Gastroesophageal sphincter (tissue), 4 donors: ENCODE data around the gene HS3ST6. TPM values are rescaled to one million over a fixed set of nuclear protein-coding genes. Genes with fewer than 3 reads are reported as not detected.

Experiments
- ATAC-seq: fragments of 150-250 bp; one replicate; pipeline ENCODE4 v1.9.1; 2016; ENCODE audit warnings: mild to moderate bottlenecking, moderate library complexity
- H3K27ac ChIP-seq, 4 donors: fragments of 200-600 bp; sonication (generic) in 3 of 4; 1 replicate in 3 of 4; 2 replicates in 1 of 4; pipeline ENCODE4 v1.5.1; 2016 to 2019
- H3K27me3 ChIP-seq: fragments of 200-600 bp; sonication (generic); one replicate; pipeline ENCODE4 v1.5.1; 2019
- H3K36me3 ChIP-seq, 2 donors: fragments of 200-600 bp; sonication (generic); one replicate each; pipeline ENCODE4 v1.5.1; 2019; ENCODE audit warnings: control low read depth in 1 of 2
- H3K4me1 ChIP-seq, 3 donors: fragments of 200-600 bp; sonication (generic); 1 replicate in 2 of 3; 2 replicates in 1 of 3; pipeline ENCODE4 v1.5.1; 2016 to 2019; ENCODE audit warnings: control low read depth in 2 of 3
- H3K4me3 ChIP-seq, 2 donors: fragments of 200-600 bp; sonication (generic); one replicate each; pipeline ENCODE4 v1.5.1; 2019; ENCODE audit warnings: mild to moderate bottlenecking in 1 of 2, moderate library complexity in 1 of 2
- H3K9me3 ChIP-seq, 3 donors: fragments of 200-600 bp; sonication (generic); one replicate each; pipeline ENCODE4 v1.5.1; 2017 to 2019; ENCODE audit warnings: control low read depth in 2 of 3
- EP300 ChIP-seq: sonication (generic); formaldehyde crosslinking; IDR thresholded peaks from one replicate; pipeline ENCODE4 v1.6.1; 2017; ENCODE audit warnings: antibody characterized with exemption, mild to moderate bottlenecking
- POLR2A ChIP-seq, 2 donors: fragments of 450-650 bp; IDR thresholded peaks; one replicate each; pipeline ENCODE4 v1.6.1; 2017; ENCODE audit warnings: antibody characterized with exemption in 2 of 2, mild to moderate bottlenecking in 2 of 2, moderate library complexity in 1 of 2
- POLR2AphosphoS5 ChIP-seq: sonication (generic); formaldehyde crosslinking; IDR thresholded peaks from one replicate; pipeline ENCODE4 v1.6.1; 2017; ENCODE audit warnings: antibody characterized with exemption
- WGBS, 2 donors: methylation state at CpG; one replicate each; pipeline ENCODE4 v1.1.5; 2018; ENCODE audit warnings: low coverage in 1 of 2; 5-methylcytosine and 5-hydroxymethylcytosine counted together
- total RNA-seq, 4 donors: library from RNA; depleted of rRNA; stranded (reverse); fragments of >200 nt; gene quantifications; one replicate each; pipeline ENCODE4 v1.1.0, GENCODE V29; 2016
- TF ChIP-seq, protein P1 (sequence below), 4 experiments: fragments of 200-600 bp in 2 of 4; fragments of 450-650 bp in 2 of 4; sonication (generic) in 1 of 4; IDR thresholded peaks; one replicate each; pipeline ENCODE4 v1.5.1; 2017 to 2019; ENCODE audit warnings: antibody characterized with exemption in 4 of 4, mild to moderate bottlenecking in 2 of 4, moderate library complexity in 2 of 4

The HS3ST6 gene
- total RNA-seq, 4 donors from 2014 or later = not detected

- Histone ChIP-seq H3K4me3 (no peak overlapping the region), H3K27ac (no peak overlapping the region), H3K4me1 (peaks cover 0 to 14% (median 0%) of the 10 kb centered on the region in 3 donors), H3K36me3 (no peaks in the 10 kb centered on the region), H3K9me3 (no peaks in the 10 kb centered on the region), H3K27me3 (peaks cover 87% of the 10 kb centered on the region)
- ATAC-seq = no peak
- TF ChIP-seq POLR2A (IDR thresholded peaks at IDR 0.05) (no peak), EP300 (no peak), POLR2AphosphoS5 (no peak)
- TF ChIP-seq, protein P1, sequence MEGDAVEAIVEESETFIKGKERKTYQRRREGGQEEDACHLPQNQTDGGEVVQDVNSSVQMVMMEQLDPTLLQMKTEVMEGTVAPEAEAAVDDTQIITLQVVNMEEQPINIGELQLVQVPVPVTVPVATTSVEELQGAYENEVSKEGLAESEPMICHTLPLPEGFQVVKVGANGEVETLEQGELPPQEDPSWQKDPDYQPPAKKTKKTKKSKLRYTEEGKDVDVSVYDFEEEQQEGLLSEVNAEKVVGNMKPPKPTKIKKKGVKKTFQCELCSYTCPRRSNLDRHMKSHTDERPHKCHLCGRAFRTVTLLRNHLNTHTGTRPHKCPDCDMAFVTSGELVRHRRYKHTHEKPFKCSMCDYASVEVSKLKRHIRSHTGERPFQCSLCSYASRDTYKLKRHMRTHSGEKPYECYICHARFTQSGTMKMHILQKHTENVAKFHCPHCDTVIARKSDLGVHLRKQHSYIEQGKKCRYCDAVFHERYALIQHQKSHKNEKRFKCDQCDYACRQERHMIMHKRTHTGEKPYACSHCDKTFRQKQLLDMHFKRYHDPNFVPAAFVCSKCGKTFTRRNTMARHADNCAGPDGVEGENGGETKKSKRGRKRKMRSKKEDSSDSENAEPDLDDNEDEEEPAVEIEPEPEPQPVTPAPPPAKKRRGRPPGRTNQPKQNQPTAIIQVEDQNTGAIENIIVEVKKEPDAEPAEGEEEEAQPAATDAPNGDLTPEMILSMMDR (IDR thresholded peaks at IDR 0.05) = no peak
- 10 to 20% methylated on average over 1 to 2 of the region's 5 CpGs for WGBS, 2 donors
These were observed 1.6 kb downstream of the HS3ST6 start for GRCh38 chr16:1916640-1916990.

GRCh38 chr16:1915732-1916639 is 2.2 kb downstream of the HS3ST6 start:
- peaks cover 81% of the 10 kb centered on the region for H3K27me3 ChIP-seq
- no peaks in the 10 kb centered on the region for H3K36me3 ChIP-seq
- H3K4me1 ChIP-seq = peaks cover 0 to 14% (median 0%) of the 10 kb centered on the region in 3 donors
- 0 to 53% methylated on average over 1 to 3 of the region's 25 CpGs for WGBS, 2 donors
- ATAC-seq = no peak
- no peaks in the 10 kb centered on the region for H3K9me3 ChIP-seq
- no peak overlapping the region for H3K27ac ChIP-seq
- TF ChIP-seq POLR2A (IDR thresholded peaks at IDR 0.05) = no peak
- TF ChIP-seq POLR2AphosphoS5 = no peak
- TF ChIP-seq, protein P1 (IDR thresholded peaks at IDR 0.05) = no peak
- TF ChIP-seq EP300 = no peak
- no peak overlapping the region for H3K4me3 ChIP-seq

DNA sequence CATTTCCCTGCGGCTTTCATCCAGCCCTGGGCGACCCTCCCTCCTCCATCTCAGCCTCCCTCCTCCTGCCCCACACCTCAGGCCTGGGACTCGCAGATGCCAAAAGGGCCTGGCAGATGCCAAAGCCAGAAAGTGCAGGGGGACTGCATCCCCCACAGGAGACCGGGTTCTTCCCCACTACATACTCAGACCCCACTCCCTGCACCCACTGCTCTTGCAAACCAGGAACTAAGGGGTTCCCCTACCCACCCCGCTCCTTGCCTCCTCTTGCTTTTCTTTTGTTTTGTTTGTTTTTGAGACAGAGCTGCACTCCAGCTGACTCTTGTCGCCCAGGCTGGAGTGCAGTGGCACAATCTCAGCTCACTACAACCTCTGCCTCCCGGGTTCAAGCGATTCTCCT is 3.2 kb downstream of the HS3ST6 start:
- Histone ChIP-seq H3K4me1 (peaks cover 0 to 14% (median 0%) of the 10 kb centered on the region in 3 donors), H3K27me3 (peaks cover 75% of the 10 kb centered on the region), H3K27ac (no peak overlapping the region), H3K4me3 (no peak overlapping the region), H3K9me3 (no peaks in the 10 kb centered on the region), H3K36me3 (no peaks in the 10 kb centered on the region)
- ATAC-seq = no peak
- TF ChIP-seq EP300 = no peak
- TF ChIP-seq POLR2AphosphoS5 = no peak
- TF ChIP-seq, protein P1 (IDR thresholded peaks at IDR 0.05) = no peak
- TF ChIP-seq POLR2A (IDR thresholded peaks at IDR 0.05) = no peak
- 43% methylated on average over 4 of the region's 8 CpGs; no CpG with 5 or more reads in 1 of the 2 donors for WGBS, 2 donors

DNA sequence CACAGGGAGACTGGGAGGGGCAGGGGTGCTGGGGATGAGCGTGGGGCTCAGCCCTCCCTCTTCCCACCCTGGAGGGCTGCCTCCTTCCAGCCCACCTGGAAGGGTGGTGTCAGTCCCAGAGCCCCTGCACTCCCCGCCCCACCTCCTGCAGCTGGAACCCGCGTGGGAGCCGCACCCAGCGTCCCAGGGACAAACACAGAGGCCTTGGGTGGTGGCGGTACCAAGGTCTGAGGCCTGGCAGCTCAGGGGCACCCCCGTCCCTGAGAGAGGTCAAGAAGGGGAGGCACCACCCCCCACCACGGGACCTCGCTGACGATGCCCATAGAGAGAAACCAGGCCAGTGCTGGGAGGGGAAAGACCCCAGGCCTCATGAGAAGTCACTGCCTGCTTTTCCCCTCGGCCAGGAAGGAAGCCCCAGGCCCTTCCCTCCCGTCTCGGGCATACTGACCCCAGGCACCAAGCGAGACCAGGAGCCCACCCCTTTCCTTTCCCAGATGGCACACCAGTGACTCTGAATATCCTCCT is 4.1 kb downstream of the HS3ST6 start:
- H3K27ac ChIP-seq = no peak overlapping the region
- WGBS, 2 donors = 48% methylated on average over 2 of the region's 15 CpGs; no CpG with 5 or more reads in 1 of the 2 donors
- TF ChIP-seq EP300 (no peak), POLR2AphosphoS5 (no peak), POLR2A (IDR thresholded peaks at IDR 0.05) (no peak)
- TF ChIP-seq, protein P1 (IDR thresholded peaks at IDR 0.05) = no peak
- H3K4me1 ChIP-seq = peaks cover 0 to 14% (median 0%) of the 10 kb centered on the region in 3 donors
- H3K36me3 ChIP-seq = no peaks in the 10 kb centered on the region
- H3K9me3 ChIP-seq = no peaks in the 10 kb centered on the region
- peaks cover 75% of the 10 kb centered on the region for H3K27me3 ChIP-seq
- no peak for ATAC-seq
- no peak overlapping the region for H3K4me3 ChIP-seq
